A673 (cell line): ENCODE data around the gene MOB3A. TPM values are rescaled to one million over a fixed set of nuclear protein-coding genes. Genes with fewer than 3 reads are reported as not detected.

ENCODE experiments used
- BruUV-seq: library from RNA; stranded (reverse); fragments of 400-500 nt; replicated peaks from 2 replicates; lab custom pipeline; 2021; lab: Mats Ljungman, UMichigan
- CTCF ChIA-PET: fragments of 300-600 bp; sonication (Branson Sonifier 250); formaldehyde crosslinking; loops from one replicate; lab custom pipeline; 2022; ENCODE audit warnings: antibody characterized with exemption; lab: Charles Lee
- POLR2A ChIA-PET: fragments of 300-600 bp; sonication (Branson Sonifier 250); formaldehyde crosslinking; loops from one replicate; lab custom pipeline; 2022; ENCODE audit warnings: antibody characterized with exemption; ENCODE audit not compliant: low non-redundant PET; lab: Charles Lee
- DNase-seq: peaks from one replicate; pipeline ENCODE4 v3.0.0-alpha.2; 2015; ENCODE audit warnings: low spot score
- H3K27ac ChIP-seq: fragments of 200-600 bp; sonication (generic); 2 replicates; pipeline ENCODE4 v1.5.1; 2016; ENCODE audit warnings: mixed run types, low read depth, mild to moderate bottlenecking, mixed read lengths, antibody characterized with exemption, low read length; ENCODE audit not compliant: poor library complexity, severe bottlenecking
- H3K27me3 ChIP-seq: fragments of 200-600 bp; sonication (generic); replicated peaks from 2 replicates; pipeline ENCODE4 v1.6.1; 2017; ENCODE audit warnings: mixed run types, low read depth, mild to moderate bottlenecking, mixed read lengths, antibody characterized with exemption, low read length; ENCODE audit not compliant: insufficient read depth, poor library complexity
- H3K36me3 ChIP-seq: fragments of 200-600 bp; sonication (generic); 2 replicates; pipeline ENCODE4 v1.6.1; 2016; ENCODE audit warnings: mixed run types, mild to moderate bottlenecking, mixed read lengths, antibody characterized with exemption, low read length; ENCODE audit not compliant: insufficient read depth, poor library complexity, severe bottlenecking
- H3K4me1 ChIP-seq: fragments of 200-600 bp; sonication (generic); 2 replicates; pipeline ENCODE4 v1.6.1; 2017; ENCODE audit warnings: mixed run types, mild to moderate bottlenecking, mixed read lengths, antibody characterized with exemption, low read length; ENCODE audit not compliant: insufficient read depth, poor library complexity, severe bottlenecking
- H3K4me3 ChIP-seq: fragments of 200-600 bp; sonication (generic); 2 replicates; pipeline ENCODE4 v1.5.1; 2016; ENCODE audit warnings: low read depth, mixed run types, mild to moderate bottlenecking, mixed read lengths, low read length; ENCODE audit not compliant: poor library complexity, severe bottlenecking
- H3K9me3 ChIP-seq: fragments of 200-600 bp; sonication (generic); 2 replicates; pipeline ENCODE4 v1.6.1; 2016; ENCODE audit warnings: mixed run types, low read depth, mild to moderate bottlenecking, mixed read lengths, antibody characterized with exemption, low read length; ENCODE audit not compliant: poor library complexity, severe bottlenecking
- CTCF ChIP-seq: fragments of 300-800, 200-600 bp; sonication (generic); conservative IDR thresholded peaks from 2 replicates; pipeline ENCODE4 v1.5.1; 2017; ENCODE audit warnings: low read depth, mild to moderate bottlenecking, antibody characterized with exemption, low read length, moderate library complexity, mixed read lengths
- EZH2 ChIP-seq: fragments of 200-600 bp; sonication (generic); IDR thresholded peaks from 2 replicates; pipeline ENCODE4 v1.6.1; 2017; ENCODE audit warnings: borderline replicate concordance, low read depth, mild to moderate bottlenecking, mixed read lengths, antibody characterized with exemption, low read length; ENCODE audit not compliant: poor library complexity, severe bottlenecking
- intact Hi-C: fragments of 100-400 bp; cut with micrococcal nuclease; formaldehyde crosslinking; loops from one replicate; pipeline ENCODE4 v1.10.0; 2022; ENCODE audit not compliant: unreplicated experiment
- total RNA-seq: library from RNA; stranded (reverse); gene quantifications from 2 replicates; pipeline ENCODE4 v1.2.3, GENCODE V29; 2021

Gene MOB3A
- total RNA-seq, 1 experiment from 2014 or later, result 40.7 TPM

- peak overlapping the region; percentile 99 for H3K27ac ChIP-seq
- no peaks in the 10 kb centered on the region for H3K27me3 ChIP-seq
- no peak for DNase-seq
- peaks cover 21% of the 10 kb centered on the region for H3K4me1 ChIP-seq
- ChIA-PET CTCF (no interaction called here), POLR2A (no interaction called here)
- no peaks in the 10 kb centered on the region for H3K9me3 ChIP-seq
- intact Hi-C loops, result no loop called here
- no TSS peak for BruUV-seq
- H3K4me3 ChIP-seq, result no peak overlapping the region
- TF ChIP-seq CTCF (no peak), EZH2 (no peak)
- H3K36me3 ChIP-seq, result no peaks in the 10 kb centered on the region
Measured at GRCh38 chr19:2062770-2063169, 33.4 kb downstream of the MOB3A start.

GRCh38 chr19:2062389-2062729 is 33.8 kb downstream of the MOB3A start:
- H3K27ac ChIP-seq, result peak overlapping the region; percentile 99
- TF ChIP-seq EZH2 (no peak), CTCF (no peak)

GRCh38 chr19:2061495-2062388 is 34.4 kb downstream of the MOB3A start:
- DNase-seq, result peak; percentile 99
- Histone ChIP-seq H3K9me3 (no peaks in the 10 kb centered on the region), H3K4me1 (peaks cover 25% of the 10 kb centered on the region), H3K27ac (peak overlapping the region; percentile 99), H3K27me3 (no peaks in the 10 kb centered on the region), H3K4me3 (peak overlapping the region; percentile 66), H3K36me3 (no peaks in the 10 kb centered on the region)
- intact Hi-C loops, result loop anchor here (2.0 kb wide), 1 partner anchor 33 kb away; no protein-coding TSS in a partner anchor
- TF ChIP-seq EZH2 (no peak), CTCF (no peak)
- ChIA-PET CTCF (no interaction called here), POLR2A (interaction anchor here (0.6 kb wide), 1 partner anchor 395 kb away, joined by 3 read pairs; no protein-coding TSS in a partner anchor)
- TSS peak; percentile 95 for BruUV-seq

More at GRCh38 chr19:2062389-2062729, 33.8 kb downstream of the MOB3A start:
- no peaks in the 10 kb centered on the region for H3K27me3 ChIP-seq
- intact Hi-C loops, result no loop called here
- peaks cover 21% of the 10 kb centered on the region for H3K4me1 ChIP-seq
- POLR2A ChIA-PET, result interaction anchor here (0.6 kb wide), 1 partner anchor 395 kb away, joined by 3 read pairs; no protein-coding TSS in a partner anchor
- CTCF ChIA-PET, result no interaction called here
- H3K9me3 ChIP-seq, result no peaks in the 10 kb centered on the region
- BruUV-seq, result no TSS peak
- no peaks in the 10 kb centered on the region for H3K36me3 ChIP-seq
- DNase-seq, result no peak
- H3K4me3 ChIP-seq, result peak overlapping the region; percentile 66
